AG10803 (cell line): ENCODE measurements around the gene CCDC24.

ENCODE experiments used
- DNase-seq: peaks from one replicate; pipeline ENCODE4 v3.0.0; 2010; ENCODE audit warnings: low read depth
- H3K4me3 ChIP-seq: 2 replicates; pipeline ENCODE4 v1.5.1; 2011; ENCODE audit warnings: mild to moderate bottlenecking, low read length, control low read depth
- TF ChIP-seq, protein P1 (sequence below): conservative IDR thresholded peaks from 2 replicates; pipeline ENCODE4 v1.5.1; 2011; ENCODE audit warnings: mild to moderate bottlenecking, low read length, control low read depth, inconsistent platforms

CCDC24 gene

DNA sequence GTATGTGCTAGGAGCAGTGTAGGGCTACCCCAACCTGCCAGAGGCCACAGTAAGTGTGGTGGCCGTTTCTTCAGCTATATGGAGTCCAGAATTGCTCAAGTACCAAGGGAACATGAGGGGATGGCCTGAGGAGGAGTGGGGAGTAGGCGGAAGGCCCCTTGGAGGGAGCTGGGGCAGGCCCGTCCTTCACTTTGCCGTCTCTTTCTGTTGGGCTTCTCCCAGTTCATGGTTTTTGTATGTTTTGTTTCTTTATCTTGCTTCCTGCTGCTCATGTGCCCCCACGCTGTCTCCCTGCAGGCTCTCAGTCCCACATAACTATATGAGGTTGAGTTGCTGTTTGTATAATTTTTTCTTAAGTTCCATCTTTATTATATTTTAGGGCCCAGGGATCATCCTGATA is 27.5 kb upstream of the CCDC24 start:
- DNase-seq = no peak
- no peak overlapping the region for H3K4me3 ChIP-seq
- TF ChIP-seq, protein P1, sequence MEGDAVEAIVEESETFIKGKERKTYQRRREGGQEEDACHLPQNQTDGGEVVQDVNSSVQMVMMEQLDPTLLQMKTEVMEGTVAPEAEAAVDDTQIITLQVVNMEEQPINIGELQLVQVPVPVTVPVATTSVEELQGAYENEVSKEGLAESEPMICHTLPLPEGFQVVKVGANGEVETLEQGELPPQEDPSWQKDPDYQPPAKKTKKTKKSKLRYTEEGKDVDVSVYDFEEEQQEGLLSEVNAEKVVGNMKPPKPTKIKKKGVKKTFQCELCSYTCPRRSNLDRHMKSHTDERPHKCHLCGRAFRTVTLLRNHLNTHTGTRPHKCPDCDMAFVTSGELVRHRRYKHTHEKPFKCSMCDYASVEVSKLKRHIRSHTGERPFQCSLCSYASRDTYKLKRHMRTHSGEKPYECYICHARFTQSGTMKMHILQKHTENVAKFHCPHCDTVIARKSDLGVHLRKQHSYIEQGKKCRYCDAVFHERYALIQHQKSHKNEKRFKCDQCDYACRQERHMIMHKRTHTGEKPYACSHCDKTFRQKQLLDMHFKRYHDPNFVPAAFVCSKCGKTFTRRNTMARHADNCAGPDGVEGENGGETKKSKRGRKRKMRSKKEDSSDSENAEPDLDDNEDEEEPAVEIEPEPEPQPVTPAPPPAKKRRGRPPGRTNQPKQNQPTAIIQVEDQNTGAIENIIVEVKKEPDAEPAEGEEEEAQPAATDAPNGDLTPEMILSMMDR = no peak

DNA sequence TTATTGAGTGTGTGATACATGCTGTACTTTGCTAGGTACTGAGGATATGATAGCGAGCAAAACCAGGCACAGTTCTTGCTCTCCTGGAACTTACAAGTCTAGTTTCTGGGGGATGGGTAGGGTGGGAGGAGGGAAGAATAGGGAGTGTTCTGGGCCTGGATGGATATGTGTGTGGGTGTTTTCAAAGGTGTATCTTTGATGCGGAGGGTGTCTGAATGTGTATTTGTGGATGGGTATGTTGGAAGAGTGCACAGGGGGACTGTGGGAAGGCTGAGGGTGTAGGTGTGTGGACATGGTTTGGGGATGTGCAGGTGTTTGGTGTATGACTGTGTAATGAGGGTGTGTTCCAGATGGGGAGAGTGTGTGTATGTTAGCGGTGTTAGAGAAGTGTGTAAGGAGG is 26.1 kb upstream of the CCDC24 start:
- H3K4me3 ChIP-seq = no peak overlapping the region
- TF ChIP-seq, protein P1 = no peak
- no peak for DNase-seq

DNA sequence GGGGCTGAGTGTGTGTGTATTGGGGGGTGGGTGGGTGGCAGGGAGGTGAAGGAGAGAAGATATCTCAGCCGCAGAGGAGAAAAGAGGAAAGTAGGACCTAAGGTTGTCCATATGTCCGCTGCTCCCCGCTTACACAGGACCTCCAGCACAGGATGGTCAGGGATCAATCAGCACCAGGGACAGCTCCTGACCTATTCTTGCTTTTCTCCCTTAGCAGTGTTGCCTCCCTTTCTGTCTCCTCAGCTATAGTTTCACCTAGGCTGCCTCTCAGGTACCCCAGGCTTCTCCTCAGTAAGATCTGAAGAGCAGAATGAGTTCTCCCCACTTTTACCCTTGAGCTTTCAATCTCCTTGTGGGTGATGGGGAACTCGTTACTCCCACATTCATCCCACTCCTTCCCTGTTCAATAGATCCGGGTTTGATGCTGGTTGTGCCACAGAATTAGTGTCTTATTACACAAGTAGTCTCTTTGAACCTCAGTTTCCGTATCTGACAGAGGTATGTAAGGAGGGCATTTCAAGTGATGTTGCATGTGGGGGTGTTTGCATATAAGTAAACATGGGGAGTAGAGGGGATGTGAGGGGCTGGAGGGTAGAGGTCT is 23.0 kb upstream of the CCDC24 start:
- H3K4me3 ChIP-seq = no peak overlapping the region
- no peak for DNase-seq
- TF ChIP-seq, protein P1 = no peak

DNA sequence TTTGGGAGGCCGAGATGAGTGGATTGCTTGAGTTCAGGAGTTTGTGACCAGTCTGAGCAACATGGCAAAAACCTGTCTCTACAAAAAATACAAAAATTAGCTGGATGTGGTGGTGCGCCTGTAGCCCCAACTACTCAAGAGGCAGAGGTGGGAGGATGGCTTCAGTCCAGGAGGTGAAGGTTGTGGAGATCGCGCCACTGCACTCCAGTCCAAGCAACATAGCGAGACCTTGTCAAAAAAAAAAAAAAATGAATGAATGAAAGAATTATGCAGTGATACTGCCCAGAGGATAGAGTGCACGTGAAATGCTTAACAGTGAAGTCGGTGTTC is 22.0 kb upstream of the CCDC24 start:
- TF ChIP-seq, protein P1 = peak; percentile 23; the same call in 1 of the 2 replicates
- DNase-seq = no peak
- no peak overlapping the region; the same call in 1 of the 2 replicates for H3K4me3 ChIP-seq

DNA sequence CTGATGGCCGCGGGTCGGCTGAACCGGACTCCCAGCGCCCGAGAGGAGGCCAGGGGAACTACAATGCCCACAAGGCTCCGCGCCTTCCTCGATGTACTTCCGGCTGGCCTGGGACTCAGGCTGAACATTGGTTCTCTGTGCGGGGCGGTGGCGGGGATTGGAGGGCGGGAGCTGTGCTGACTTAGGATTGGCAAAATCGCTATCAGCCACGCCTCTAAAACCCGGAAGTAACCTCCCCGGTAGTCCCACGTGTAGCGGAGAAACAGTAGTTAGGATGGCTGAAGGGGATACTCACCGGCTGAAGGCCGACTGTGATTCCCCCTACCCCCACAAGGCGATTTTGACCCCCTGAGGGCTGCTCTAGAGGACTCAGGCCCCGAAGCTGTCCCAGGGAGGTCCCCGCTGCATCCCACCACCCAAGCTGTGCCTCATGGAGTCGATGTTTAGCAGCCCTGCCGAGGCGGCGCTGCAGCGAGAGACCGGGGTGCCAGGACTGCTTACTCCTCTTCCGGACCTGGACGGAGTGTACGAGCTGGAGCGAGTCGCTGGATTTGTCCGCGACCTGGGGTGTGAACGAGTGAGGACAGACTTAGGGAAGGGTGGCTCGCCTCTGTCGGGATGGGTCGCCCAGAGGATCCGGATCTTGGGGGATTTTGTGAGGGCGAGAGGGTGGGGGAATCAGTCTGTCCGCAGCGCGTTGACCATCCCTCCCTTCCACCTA is 21.5 kb upstream of the CCDC24 start, which contains the start of gene DPH2:
DPH2 (plus strand) TSS at position 265 of the 721 bp plus-strand sequence; CDS start at position 431, 166 bp downstream.
- TF ChIP-seq, protein P1 = peak; percentile 2; the same call in 1 of the 2 replicates
- peak; percentile 96 for DNase-seq
- peak within 1 kb of the TSS; percentile 99 for H3K4me3 ChIP-seq

DNA sequence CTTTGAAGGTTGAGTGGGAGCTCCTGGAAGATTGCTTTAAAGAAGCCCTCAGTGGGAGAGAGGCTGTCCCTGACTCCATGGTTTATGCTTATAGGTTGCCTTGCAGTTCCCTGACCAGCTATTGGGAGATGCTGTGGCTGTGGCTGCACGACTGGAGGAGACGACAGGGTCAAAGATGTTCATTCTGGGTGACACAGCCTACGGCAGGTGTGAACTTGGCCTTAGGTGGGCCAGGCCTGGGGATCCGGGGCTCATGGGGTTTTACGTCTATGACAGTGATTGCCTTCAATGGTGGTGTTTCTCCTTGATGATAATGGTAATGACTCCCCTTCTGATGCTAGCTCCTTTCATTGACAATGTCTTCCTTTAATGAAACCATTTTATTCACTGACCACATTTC is 20.9 kb upstream of the CCDC24 start:
- peak overlapping the region; percentile 99 for H3K4me3 ChIP-seq
- TF ChIP-seq, protein P1 = no peak
- DNase-seq = no peak

DNA sequence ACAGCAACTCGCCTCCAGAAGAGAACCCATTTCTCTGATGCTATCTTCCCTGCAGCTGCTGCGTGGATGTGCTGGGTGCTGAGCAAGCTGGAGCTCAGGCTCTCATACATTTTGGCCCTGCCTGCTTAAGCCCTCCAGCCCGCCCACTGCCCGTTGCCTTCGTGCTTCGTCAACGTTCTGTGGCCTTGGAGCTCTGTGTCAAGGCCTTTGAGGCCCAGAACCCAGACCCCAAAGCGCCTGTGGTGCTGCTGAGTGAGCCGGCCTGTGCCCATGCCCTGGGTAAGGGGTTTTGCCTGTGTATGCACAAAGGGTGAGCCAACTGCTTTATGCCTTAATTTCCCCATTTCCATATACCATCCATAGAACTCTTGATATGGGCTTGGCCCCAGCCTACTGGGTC is 20.5 kb upstream of the CCDC24 start:
- DNase-seq = no peak
- TF ChIP-seq, protein P1 = no peak
- peak overlapping the region; percentile 99 for H3K4me3 ChIP-seq
